ENCODE results near the gene JUND.

Gene JUND

DNA sequence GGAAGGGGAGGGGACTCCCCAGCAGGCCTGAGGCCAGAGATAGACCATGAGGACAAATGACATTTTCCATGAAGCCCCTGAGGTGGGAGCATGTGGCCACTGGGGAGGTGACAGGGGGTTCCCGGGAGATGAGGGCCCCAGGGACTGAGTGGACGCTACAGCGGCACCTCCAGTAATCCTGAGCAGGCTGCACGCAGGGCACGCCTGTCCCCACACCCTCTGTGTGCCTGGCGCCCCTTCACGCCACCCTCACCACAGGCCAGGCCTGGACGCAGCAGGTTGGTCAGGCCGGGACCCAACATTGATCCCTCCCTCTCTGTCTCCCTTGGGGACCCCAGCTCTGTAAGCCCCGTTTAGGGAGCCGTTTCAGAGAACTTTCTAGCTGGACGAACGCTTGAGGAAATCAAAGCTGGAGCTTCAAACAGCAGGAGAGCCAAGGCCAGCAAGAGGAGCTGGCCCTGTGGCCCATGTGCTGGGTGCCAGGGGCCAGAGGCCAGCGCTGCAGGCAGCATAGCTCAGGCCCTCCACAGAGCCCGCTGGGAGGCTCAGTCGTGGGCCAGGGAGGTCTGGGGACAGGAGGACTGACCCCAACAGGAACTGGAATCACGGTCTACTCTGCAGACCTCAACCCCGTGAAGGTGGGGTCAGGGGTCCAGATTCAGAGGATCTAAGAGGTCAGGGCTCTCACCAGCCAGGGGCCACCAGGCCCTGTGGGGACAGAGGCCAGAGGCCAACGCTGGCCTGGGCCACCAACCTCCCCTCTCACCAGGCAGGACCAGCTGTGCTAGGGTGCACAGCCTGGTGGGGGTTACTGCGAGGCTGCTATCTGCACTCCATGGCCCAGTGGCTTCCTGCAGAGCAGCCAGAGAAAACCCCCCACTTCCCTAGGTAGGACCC lies 26.9 kb upstream of the JUND start:
- DNase-seq: no peak

DNA sequence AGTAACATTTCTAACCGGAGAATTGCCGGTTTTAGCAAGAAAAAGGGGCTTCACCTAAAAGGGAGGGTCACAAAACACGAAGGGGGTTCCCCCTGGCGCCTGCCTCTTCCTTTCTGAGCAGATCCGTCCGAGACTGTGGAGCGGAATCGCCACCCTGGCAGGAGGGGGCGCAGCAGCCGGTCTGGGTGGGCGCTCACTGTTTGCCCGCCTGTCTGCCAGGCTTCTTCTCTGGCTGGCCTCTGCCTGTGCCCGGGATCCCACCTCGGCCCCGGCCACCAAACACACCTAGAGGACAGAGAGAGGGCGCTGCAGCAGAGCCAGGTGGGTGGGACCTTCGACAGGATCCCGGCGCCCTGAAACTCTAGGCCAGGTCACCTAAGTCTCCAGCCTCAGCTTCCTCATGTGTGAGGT lies 25.9 kb upstream of the JUND start:
- DNase-seq: peak; percentile 35

DNA sequence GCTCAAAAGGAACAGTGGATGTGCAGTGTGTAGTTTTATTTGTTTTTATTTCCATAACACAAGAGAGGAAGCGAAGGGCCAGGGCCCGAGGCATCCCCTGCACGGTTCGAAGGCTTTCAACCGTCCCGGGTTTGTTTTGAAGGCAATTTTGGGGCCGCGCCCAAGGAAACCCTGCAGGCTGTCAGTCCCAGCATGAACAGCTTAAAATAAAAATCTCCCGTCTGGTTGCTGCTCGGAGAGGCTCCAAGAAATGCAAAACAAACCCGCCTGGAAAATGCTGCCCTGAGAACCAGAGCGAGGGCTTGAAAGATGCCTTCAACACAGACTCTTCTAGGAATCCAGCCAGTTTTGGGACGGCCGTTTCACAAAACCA lies 25.5 kb upstream of the JUND start:
- peak; percentile 42 for DNase-seq

DNA sequence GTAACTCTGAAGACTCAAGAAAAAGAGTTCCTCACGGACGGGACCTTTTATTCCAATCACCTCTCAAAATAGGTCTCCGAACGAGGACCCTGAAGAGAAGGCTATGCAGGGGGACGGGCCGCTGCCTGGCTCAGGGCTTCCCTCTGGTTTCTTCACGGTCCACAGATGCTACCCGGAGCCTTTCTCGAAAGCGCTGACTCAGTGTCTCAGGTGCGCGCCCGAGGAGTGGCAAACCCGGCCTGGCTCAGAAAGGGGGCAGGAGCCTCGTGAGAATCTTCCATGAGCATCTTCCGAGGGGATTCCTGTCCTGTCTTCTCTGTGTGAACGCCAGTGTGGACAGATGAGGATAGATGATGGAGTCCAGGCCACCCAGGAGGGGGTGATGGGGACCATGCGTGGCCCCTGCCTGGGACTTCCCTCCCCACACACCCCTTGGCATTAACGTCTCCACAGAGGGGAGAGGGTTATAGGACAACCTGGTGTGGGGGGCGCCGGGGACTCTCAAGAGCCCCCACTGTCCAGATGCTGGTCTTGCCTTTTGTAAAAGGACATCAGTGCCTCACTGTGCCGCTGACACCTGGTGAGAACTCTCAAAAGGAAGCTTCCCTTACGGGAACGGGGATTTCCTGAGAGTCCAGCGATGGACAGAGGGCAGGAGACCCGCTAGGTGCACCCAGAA lies 24.9 kb upstream of the JUND start:
- peak; percentile 37 for DNase-seq

DNA sequence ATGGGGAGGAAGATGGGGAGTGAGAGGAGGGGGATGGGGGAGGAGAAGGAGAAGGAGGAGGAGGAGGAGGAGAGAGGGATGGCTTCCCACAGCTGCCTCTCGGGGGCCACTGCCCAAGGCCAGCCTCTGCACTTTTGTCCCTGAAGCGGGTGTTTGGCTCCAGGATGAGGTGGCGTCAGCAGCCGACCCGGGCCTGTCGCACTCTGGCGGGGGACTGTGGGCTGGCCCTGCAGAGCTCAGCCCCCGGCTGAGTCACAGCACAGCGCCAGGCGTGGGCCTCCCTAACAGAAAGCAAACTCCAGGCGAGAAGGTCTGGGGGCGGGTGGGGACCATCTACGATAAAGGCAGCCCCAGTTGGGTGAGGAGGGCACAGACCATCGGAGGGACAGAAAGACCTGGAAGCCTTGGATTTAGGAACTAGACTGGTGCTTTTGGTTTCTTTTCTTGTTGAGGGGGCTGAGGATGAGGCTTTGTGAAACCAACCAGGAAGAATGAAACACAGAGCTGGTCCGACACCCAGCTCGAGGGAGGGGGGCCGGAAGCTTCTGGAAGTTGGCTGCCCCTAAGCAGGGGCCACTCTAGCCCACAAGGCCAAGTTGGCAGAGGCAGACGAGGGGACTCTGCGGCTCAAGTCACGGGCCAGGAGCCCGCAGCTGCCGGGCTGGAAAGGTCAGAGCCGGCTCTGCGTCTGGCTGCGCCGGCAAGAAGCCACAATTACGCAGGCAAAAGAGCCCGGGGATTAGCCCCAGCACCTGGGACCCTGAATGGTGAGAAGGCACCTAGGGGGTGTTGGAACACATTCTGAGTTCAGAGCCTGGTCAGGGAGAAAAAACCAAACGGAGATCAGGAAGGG lies 23.3 kb upstream of the JUND start:
- DNase-seq: peak; percentile 90

DNA sequence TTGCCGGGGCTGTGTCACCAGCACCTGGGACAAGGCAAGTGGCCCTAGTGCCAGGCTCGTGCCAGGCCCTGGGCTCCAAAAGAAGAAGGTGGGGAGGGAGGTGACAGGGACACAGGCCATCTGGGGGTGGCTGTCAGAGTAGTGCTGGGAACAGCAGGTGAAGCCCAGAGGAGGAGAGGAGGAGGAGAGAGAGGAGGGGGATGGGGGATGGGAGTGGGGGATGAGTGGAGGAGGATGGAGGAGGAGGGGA lies 22.7 kb upstream of the JUND start:
- DNase-seq: peak; percentile 38

DNA sequence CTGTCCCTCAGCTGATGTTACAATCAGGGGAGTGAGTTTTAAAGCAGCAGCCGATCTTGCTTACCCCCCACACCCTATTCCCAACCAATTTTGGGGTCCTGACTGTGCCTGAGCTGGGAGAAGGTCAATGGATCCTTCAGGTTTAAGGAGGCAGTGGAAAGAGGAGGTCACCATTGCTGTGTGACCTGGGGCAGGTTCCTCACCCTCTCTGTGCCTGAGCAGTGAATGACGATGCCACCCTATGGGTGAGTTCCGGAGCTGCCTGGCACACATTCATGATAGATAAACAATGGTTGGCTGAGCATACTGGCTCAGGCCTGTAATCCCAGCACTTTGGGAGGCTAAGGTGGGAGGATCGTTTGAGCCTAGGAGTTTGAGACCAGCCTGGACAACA lies 20.3 kb upstream of the JUND start:
- DNase-seq: no peak

DNA sequence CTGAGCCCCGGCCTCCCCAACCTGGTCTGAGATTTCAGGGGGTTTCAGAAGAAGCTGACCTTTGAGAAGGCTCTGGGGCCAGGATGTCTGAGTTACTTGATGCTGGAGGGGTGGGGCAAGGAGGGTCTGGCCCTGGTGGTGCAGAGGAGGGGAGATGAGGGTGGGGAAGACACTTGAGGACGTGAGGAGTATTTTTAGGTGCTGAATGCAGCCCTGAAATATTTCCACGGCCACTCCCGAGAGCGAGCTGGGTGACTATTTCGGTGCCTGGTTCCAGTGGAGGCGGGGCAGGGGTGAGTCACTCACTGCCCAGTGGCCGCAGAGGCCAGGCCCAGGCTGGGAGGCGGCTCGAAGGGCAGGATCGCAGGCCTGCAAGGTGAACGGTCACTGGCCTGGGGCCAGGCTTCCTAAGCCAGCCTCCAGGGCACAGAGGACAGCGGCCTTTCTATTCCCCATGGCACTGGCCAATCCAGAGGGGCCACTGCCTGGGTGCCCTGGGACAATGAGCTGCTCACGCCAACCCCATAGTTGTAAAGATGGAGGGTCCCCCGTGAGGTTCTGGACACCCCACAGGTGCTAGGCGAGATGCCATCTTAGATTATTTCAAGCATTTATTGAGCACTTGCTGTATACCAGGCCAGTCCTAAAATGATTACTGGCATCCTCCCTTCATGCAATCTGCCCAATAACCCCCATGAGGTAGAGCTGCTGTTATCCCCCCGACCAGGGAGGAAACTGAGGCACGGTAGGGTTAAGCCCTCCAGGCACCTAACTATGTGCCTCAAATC lies 19.7 kb upstream of the JUND start:
- DNase-seq: no peak

DNA sequence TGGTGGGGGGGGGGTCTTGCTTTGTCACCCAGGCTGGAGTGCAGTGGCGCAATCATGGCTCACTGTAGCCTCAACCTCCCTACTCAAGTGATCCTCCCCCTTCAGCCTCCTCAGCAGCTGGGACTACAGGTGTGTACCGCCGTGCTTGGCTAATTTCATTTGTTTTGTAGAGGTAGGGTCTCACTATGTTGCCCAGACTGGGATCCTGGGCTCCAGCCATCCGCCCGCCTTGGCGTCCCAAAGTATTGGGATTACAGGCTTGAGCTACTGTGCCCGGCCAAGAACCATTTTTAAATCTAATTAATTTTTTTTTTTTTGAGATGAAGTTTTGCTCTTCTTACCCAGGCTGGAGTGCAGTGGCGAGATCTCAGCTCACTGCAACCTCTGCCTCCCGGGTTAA lies 18.2 kb upstream of the JUND start:
- no peak for DNase-seq

DNA sequence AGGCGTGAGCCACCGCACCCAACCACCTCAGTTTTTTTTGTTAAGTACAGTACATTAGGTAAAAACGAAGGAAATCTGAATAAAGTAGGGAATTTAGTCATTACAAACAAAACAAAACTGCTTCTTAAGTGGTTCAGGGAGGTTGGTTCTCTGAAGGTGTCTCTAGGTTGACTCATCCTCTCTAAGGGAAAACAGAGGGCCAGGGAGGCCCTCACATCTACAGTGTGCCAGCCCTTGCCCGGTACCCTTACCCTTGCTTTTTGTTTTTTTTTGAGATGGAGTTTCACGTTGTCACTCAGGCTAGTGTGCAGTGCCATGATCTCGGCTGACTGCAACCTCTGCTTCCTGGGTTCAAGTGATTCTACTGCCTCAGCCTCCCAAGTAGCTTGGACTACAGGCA lies 17.2 kb upstream of the JUND start:
- no peak for DNase-seq

DNA sequence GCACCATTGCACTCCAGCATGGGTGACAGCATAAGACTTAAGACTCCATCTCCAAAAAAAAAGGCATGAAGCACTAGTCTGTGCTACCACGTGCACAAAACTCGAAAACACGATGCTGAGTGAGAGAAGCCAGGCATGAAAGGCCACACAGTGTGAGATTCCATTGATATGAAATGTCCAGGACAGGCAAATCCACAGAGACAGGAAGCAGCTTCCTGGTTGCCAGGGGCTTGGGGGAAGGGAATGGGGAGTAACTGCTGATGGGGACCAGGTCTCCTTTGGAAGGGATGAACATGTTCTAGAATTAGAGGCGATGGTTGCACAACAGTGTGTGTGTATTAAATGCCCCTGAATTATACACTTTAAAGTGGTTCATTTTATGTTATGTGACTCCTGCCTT lies 15.9 kb upstream of the JUND start:
- DNase-seq: no peak

DNA sequence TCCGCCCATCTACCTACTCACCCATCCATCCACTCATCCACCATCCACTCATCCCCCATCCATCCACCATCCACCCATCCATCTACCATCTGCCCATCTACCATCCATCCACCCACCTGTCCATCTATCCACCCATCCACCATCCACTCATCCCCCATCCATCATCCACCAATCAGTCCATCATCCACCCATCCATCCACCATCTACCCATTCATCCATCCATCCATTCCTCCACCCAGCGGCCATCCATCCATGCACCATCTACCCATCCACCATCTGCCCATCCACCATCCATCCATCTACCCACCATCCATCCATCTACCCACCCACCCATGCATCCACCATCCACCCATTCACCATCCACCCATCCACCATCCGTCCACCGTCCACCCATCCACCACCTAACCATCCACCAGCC lies 13.6 kb upstream of the JUND start:
- DNase-seq: no peak

DNA sequence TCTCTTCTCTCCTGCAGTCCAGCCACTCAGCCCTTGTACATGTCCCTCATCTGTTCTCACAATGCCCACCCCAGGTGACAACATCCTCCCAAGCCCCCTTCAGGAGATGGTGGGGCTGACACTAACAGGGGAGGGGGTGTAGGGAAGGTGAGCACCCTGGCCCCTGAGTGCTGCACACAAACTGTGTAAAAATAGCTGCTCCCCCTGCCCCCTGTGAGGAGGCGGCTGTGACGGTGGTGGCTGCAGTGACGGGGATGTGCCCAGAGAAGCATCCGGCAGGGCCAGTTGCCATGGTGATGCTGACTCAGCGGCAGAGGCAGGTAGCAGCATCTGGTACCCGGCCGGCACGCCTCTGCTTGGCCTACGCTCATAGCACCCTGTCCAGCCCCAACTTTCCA lies 13.0 kb upstream of the JUND start:
- peak; percentile 96 for DNase-seq

DNA sequence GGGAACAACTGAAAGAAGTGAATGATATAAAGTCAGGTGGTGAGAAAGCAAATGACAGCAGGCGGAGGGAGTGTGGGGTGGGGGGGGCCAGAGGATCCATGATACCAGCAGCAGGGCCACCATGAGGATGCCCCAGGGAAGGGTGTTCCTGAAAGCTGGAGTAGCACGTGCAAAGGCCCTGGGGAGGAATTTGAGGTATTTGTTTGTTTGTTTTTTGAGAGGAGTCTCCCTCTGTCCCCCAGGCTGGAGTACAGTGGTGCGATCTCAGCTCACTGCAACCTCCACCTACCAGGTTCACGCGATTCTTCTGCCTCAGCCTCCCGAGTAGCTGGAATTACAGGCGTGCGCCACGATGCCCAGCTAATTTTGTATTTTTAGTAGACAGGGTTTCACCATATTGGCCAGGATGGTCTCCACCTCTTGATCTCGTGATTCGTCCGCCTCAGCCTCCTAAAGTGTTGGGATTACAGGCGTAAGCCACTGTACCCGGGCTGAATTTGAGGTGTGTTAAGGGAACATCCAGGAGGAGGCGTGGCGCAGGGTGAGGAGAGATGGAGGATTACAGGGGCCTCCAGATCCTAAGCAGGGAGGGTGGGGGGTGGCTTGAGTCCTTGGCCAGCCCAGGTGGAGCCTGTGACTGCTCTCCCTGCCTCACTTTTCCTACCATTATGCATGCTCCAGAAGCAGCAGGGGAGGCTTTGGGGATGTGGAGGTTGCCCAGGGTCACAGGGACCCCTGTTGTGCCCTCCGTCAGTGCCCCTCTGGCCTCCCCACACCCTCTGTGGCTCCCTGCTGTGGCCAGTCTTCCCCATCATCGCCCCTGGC lies 12.4 kb upstream of the JUND start:
- no peak for DNase-seq

DNA sequence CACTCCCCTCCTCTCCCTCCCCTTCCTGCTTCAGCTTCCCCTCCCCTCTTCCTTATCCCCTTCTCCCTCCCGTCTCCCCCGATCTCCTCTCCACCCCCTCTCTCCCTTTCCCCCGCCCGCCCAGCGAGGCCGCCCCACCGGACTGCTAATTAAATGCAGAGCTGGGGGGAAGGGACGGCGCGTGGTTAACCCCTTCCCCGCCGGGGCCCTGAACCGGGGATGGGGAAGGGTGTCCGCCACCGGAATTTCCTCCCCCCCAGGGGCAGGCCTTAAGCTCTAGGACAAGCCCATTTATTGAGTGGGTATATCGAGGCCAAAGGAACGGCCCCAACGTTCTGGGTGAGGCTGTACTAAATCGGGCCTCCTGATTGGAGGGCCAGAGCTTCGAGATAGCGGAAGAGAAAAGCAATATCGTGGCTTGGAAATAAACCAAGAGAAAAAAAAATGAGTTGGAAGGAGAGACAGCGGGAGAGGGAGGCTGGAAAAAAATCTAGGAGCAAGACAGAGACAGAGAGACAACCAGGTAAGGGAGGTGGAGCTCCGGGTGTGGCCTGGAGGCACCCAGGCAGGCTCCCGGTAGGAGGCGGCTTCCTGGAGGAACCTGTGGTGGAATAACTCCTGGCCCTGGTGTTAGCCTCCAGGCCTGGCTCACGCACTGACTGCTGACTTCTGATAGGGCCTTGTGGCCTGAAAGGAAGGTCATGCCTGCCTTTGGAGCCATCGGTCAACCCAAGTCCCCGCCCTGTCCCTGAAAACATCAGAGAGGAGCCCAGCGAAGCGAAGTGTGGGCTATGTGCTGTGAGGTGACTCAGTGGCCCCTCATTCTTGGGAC lies 11.6 kb upstream of the JUND start:
- DNase-seq: no peak

DNA sequence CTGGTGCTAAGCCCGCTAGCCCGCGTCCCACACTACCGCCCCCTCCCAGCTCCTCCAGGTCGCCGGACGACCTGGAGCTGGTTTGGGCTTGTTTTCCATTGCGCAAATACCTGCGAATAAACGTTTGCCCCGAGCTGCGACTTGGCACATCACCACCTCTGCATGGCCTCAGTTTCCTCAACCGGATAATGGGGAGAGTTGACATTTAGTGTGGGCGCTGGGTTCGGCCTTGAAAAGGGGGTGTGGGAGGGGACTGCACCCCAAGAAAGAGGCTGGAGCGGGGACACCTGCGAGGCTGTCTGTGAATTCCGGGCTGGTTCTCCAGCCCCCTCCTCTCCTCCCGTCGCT lies 11.0 kb upstream of the JUND start:
- no peak for DNase-seq

DNA sequence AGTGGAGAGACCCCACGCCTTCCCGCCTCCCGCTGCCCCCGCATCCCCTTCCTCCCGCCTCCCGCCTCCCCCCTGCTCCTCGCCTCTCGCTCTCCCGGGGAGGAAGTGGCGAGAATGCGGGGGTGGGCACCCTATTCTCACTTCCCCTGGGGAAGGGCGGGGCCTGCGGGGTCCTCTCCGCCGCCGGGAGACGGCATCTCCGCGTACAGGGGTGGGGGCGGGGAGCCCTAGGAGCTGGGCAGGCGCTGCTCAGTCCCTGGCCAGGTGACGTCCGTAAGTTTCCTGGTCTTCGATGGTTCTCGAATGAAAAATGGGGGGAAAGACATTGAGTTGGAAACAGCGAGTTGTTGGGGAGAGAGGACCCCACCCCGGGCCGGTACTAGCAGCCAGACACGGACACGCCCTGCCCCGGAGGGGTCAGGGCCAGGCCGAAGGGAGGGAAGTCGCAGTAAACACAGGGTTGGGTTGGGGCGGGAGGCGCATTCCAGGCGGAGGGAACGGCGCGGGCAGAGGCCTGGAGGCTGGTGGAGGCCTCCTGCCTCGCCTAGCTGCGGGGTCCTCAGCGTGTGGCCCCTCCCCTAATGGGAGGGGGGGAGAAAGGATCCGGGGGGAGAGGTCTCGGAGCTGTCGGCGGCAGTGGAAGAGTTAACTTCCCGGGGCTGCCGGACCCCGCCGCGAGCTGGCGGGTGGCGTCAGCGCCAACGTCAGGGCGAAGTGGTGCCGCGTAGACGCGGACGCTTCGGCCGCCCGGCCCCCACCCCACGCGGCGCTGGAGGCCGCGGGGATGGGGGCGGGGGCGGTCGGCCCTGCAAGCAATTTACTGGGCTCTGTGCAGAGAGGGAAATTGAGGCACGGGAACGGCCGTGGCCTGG lies 10.4 kb upstream of the JUND start:
- peak; percentile 82 for DNase-seq

DNA sequence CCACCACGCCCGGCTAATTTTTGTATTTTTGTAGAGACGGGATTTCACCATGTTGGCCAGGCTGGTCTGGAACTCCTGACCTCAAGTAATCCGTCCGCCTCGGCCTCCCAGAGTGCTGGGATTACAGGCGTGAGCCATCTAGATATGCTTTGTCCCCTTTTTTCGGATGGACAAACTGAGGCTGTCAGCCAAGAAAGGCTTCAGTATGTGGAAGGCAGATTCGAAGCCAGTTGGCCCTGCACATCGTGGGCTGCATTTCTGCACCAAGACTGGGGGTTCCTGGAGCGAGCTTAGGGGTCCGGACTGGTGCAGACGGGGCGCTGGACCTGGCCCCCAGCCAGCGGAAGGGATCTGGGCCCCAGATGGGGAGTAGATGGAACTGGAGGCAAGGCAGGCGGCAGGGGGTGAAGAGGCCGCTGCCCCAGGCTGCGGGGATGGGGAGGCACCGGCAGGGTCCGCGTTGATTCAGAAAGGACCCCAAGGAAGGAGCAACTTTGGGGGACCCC lies 9.7 kb upstream of the JUND start:
- DNase-seq: no peak

DNA sequence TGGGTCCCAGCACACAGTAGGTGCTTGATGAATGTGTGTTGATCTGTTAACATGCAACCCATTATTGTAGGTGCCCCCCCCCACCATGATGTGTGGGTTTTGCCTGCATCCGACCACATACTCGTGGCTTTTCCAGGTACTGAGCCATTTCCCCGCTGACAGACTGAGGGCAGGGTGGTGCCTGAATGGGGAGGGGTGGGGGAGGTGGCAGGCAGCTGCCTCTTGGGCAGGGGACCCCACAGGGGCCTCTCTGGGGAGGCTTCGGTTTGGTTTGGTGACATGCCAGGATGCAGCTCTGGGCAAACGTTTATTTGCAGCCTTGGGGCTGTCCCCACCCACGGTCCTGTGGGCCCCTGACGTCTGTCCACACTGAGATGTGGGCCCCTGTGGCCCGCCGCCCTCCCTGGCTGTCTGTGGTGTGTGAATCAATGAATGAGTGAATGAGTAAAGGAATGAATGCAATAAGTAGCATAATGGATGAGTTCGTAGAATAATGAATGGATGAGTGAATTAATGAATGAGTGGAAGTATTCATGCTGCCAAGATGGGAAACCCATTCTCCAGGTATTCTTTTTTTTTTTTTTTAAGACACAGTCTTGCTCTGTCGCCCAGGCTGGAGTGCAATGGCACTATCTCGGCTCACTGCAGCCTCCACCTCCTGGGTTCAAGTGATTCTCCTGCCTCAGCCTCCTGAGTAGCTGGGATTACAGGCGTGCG lies 9.0 kb upstream of the JUND start:
- DNase-seq: peak; percentile 77
